Raji (cell line): ENCODE data around the gene FKBP2.

ENCODE experiments used
- POLR2A ChIP-seq: IDR thresholded peaks from 2 replicates; pipeline ENCODE4 v1.6.1; 2011; ENCODE audit warnings: low read depth, low read length, control low read depth; ENCODE audit not compliant: insufficient read depth

FKBP2 gene

GRCh38 chr11:64269540-64270220, 28.8 kb downstream of the FKBP2 start:
- TF ChIP-seq POLR2A, result peak; percentile 59

- TF ChIP-seq POLR2A, result no peak
These were observed 34.3 kb downstream of the FKBP2 start for GRCh38 chr11:64275031-64275800.

- no peak for TF ChIP-seq POLR2A
These were observed 34.9 kb downstream of the FKBP2 start for GRCh38 chr11:64275841-64276240.

- no peak for TF ChIP-seq POLR2A
These were observed 35.9 kb downstream of the FKBP2 start for GRCh38 chr11:64276653-64277431.

GRCh38 chr11:64278576-64279190, 37.8 kb downstream of the FKBP2 start:
- no peak for TF ChIP-seq POLR2A

- TF ChIP-seq POLR2A, result no peak
These were observed 41.3 kb downstream of the FKBP2 start for GRCh38 chr11:64281957-64282770.

- no peak for TF ChIP-seq POLR2A
These were observed 42.2 kb downstream of the FKBP2 start for GRCh38 chr11:64283092-64283491.

- TF ChIP-seq POLR2A, result peak; percentile 48
These were observed 43.4 kb downstream of the FKBP2 start, which contains the start of gene BAD for GRCh38 chr11:64284048-64284961. Gene BAD, minus strand, starts transcription at chr11:64284665. Its CDS starts 297 bp downstream, at chr11:64284368.

GRCh38 chr11:64284962-64285884, 44.3 kb downstream of the FKBP2 start, which contains the start of gene GPR137:
Gene GPR137, plus strand, starts transcription at chr11:64285848. Its CDS starts 677 bp downstream, at chr11:64286525.
- TF ChIP-seq POLR2A, result no peak; the same call in 1 of the 2 replicates

GRCh38 chr11:64285885-64286800, 45.2 kb downstream of the FKBP2 start:
- peak; percentile 45 for TF ChIP-seq POLR2A

GRCh38 chr11:64286801-64287159, 45.9 kb downstream of the FKBP2 start:
- TF ChIP-seq POLR2A, result no peak
